BE2C (cell line): ENCODE results near the gene WT1.

Experiments
- DNase-seq: peaks from one replicate; pipeline ENCODE4 v3.0.0-alpha.2; 2020
- H3K27me3 ChIP-seq: fragments of 250-450 bp; sonication (Bioruptor Pico); 2 replicates; pipeline ENCODE4 v1.5.1; 2020; ENCODE audit warnings: mild to moderate bottlenecking
- H3K36me3 ChIP-seq: fragments of 250-450 bp; sonication (Bioruptor Pico); 2 replicates; pipeline ENCODE4 v1.5.1; 2020; ENCODE audit warnings: mild to moderate bottlenecking
- H3K4me1 ChIP-seq: fragments of 250-450 bp; sonication (Bioruptor Pico); 2 replicates; pipeline ENCODE4 v1.5.1; 2020
- H3K4me3 ChIP-seq: 2 replicates; pipeline ENCODE4 v1.5.1; 2011; ENCODE audit warnings: low read depth, low read length
- H3K9me3 ChIP-seq: fragments of 250-450 bp; sonication (Bioruptor Pico); 2 replicates; pipeline ENCODE4 v1.5.1; 2020
- CTCF ChIP-seq: IDR thresholded peaks from 2 replicates; pipeline ENCODE4 v1.5.1; 2012; ENCODE audit warnings: mild to moderate bottlenecking, low read depth, low read length

WT1 gene

GRCh38 chr11:32396991-32397390 is 38.3 kb downstream of the WT1 start:
- Histone ChIP-seq H3K4me3 (no peak overlapping the region), H3K27me3 (no peaks in the 10 kb centered on the region), H3K9me3 (no peaks in the 10 kb centered on the region), H3K36me3 (no peaks in the 10 kb centered on the region), H3K4me1 (no peaks in the 10 kb centered on the region)
- no peak for TF ChIP-seq CTCF
- DNase-seq: no peak

- no peaks in the 10 kb centered on the region for H3K4me1 ChIP-seq
- no peaks in the 10 kb centered on the region for H3K27me3 ChIP-seq
- no peaks in the 10 kb centered on the region for H3K36me3 ChIP-seq
- TF ChIP-seq CTCF: no peak
- H3K9me3 ChIP-seq: no peaks in the 10 kb centered on the region
- no peak overlapping the region for H3K4me3 ChIP-seq
- DNase-seq: no peak
Measured at GRCh38 chr11:32396331-32396730, 39.0 kb downstream of the WT1 start.

- no peaks in the 10 kb centered on the region for H3K36me3 ChIP-seq
- H3K4me1 ChIP-seq: no peaks in the 10 kb centered on the region
- no peak for TF ChIP-seq CTCF
- no peak overlapping the region for H3K4me3 ChIP-seq
- H3K9me3 ChIP-seq: no peaks in the 10 kb centered on the region
- DNase-seq: no peak
- H3K27me3 ChIP-seq: no peaks in the 10 kb centered on the region
Measured at GRCh38 chr11:32395127-32395526, 40.2 kb downstream of the WT1 start.

- no peak for TF ChIP-seq CTCF
- no peak for DNase-seq
- no peaks in the 10 kb centered on the region for H3K27me3 ChIP-seq
- H3K36me3 ChIP-seq: no peaks in the 10 kb centered on the region
- peaks cover 3% of the 10 kb centered on the region for H3K4me1 ChIP-seq
- H3K4me3 ChIP-seq: no peak overlapping the region
- H3K9me3 ChIP-seq: no peaks in the 10 kb centered on the region
Measured at GRCh38 chr11:32392840-32393239, 42.5 kb downstream of the WT1 start.

- Histone ChIP-seq H3K9me3 (no peaks in the 10 kb centered on the region), H3K4me3 (no peak overlapping the region), H3K36me3 (no peaks in the 10 kb centered on the region), H3K4me1 (peaks cover 8% of the 10 kb centered on the region), H3K27me3 (no peaks in the 10 kb centered on the region)
- TF ChIP-seq CTCF: no peak
- DNase-seq: no peak
Measured at GRCh38 chr11:32391956-32392553, 43.3 kb downstream of the WT1 start.

GRCh38 chr11:32391479-32391878 is 43.9 kb downstream of the WT1 start:
- H3K4me3 ChIP-seq: no peak overlapping the region
- no peaks in the 10 kb centered on the region for H3K27me3 ChIP-seq
- peaks cover 8% of the 10 kb centered on the region for H3K4me1 ChIP-seq
- TF ChIP-seq CTCF: no peak
- no peaks in the 10 kb centered on the region for H3K9me3 ChIP-seq
- H3K36me3 ChIP-seq: no peaks in the 10 kb centered on the region
- DNase-seq: no peak
